Activated effector memory CD4-positive, alpha-beta T cell treated with anti-CD3 and anti-CD28 coated beads, Interleukin-2, amount 50 U/mL, for 16 hours (primary cell): ENCODE data around the gene ZNF516.
"Not testable (repeated sequence)": the region's sequence is repeated elsewhere in the genome, so short reads cannot be mapped to it uniquely, and the experiment has no call there.

ENCODE experiments used
- DNase-seq: peaks from one replicate; pipeline ENCODE4 v3.0.0-alpha.2; 2020

ZNF516 gene

GRCh38 chr18:76495006-76495370 is at the start of gene ZNF516:
Gene ZNF516 (minus strand): TSS chr18:76495242. CDS start chr18:76443054, 52,188 bp downstream.
- DNase-seq: no peak

- DNase-seq: no peak
Observed at GRCh38 chr18:76538846-76539245, 43.8 kb upstream of the ZNF516 start.

DNA sequence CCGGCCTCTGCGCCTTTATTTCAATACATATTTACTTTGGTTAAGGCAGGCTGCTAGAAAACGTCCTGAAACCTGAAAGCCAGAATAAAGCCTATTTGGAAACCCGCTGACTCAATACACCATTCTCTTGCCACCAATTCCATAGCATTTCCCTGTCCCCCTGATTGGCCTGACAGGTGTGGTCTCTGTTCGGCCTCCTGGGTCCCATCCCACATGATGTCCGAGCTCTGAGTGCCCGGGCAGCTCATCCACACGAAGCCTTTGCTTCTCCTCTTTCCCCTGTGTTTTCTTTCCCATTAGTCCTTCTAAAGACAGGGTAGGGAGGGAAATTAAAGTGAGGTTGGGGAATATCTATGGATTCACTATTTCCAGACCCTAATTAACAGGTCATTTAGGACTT is 42.6 kb upstream of the ZNF516 start:
- DNase-seq: no peak

DNA sequence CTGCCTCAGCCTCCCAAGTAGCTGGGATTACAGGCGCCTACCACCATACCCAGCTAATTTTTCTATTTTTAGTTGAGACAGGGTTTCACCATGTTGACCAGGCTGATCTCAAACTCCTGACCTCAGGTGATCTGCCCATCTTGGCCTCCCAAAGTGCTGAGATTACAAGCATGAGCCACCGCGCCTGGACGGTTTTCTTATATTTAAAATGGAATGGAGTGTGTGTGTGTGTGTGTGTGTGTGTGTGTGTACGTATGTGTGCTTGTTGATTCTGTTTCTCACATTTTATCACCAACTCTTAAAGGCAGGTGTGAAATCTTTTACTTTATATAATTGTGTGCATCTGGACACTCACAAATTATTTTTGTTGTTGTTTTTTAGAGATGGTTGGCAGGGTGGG is 41.6 kb upstream of the ZNF516 start:
- not testable (repeated sequence) for DNase-seq

GRCh38 chr18:76532875-76533274 is 37.8 kb upstream of the ZNF516 start:
- DNase-seq: no peak

DNA sequence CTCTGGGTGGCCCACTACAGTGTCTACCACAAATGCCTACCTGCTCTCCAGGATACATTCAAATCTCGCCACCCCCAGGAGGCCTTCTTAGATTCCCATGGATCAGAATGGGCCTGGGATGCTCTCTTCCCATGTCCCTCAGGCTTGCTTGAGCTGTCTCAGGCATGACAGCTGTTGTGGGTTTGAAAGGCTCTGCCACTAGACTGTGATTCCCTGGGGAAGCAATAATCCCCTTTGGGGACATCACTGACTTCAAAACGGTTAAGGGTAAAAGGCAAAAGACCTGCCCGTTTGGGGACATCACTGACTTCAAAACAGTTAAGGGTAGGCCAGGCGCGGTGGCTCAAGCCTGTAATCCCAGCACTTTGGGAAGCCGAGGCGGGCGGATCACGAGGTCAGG is 35.8 kb upstream of the ZNF516 start:
- DNase-seq: no peak

DNA sequence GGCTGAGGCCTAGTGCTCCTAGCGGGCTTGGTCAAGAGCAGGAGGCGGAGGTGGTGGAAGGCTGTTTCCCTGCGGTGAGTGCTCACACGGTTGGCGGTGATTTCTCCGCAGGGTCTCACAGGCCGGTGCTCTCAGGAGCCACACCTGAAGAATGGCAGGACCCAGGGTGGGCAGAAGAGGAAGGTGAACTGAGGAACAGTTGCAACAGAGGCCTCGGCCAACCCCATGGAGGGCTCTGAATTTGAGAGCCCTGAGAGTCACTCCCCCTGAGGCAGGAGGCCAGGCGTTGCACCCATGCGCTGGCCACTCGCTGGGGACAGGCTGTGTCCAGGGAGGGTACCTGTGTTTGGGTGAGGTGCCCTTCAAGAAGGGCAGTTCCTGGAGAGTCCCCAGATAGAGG is 35.3 kb upstream of the ZNF516 start:
- no peak for DNase-seq

- no peak for DNase-seq
Observed at GRCh38 chr18:76529433-76529811, 34.4 kb upstream of the ZNF516 start.

DNA sequence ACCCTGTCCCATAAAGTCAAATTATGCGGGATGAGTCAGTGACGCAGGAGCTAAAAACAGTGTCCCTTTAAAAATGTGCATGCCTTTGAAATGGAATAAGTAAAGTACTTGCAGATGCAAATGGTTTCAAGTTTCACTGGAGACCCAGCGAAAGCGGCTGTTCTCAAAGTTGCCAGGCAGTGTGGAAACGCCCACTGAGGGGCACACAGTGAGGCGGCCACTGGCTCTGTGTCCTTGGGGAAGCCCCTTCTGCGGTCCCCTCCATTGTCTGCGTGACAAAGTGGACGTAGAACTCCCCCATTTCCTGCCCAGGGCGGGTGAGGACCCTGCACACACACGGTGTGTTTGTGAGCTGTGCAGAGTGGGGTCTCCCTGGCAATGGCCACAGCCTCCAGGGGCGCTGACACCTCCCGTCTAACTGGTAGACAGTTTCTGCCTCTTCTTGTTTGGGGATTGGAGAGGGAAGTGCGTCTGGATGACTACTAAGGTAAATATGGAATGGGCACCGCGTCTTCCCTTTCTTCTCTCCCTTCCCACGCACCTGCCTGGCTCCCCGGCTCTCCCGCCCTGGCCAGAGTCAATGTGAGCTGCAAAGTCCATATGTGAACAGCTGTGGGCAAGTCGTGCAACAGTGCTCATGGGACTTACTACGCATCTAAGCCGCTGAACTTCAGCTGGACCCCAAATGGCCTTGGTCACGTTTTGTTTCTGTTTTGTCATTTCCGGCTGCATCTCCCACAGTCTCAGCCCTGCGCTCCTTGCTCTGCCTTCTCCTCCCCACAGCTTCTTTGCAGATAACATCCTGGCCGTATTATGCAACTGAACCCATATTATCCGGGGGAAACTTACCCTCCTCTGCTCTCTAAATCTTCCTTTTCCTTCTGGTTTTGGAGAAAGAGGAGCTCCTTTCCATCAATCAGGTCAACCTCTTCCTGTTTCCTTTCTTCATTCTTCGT is 33.7 kb upstream of the ZNF516 start:
- DNase-seq: no peak

DNA sequence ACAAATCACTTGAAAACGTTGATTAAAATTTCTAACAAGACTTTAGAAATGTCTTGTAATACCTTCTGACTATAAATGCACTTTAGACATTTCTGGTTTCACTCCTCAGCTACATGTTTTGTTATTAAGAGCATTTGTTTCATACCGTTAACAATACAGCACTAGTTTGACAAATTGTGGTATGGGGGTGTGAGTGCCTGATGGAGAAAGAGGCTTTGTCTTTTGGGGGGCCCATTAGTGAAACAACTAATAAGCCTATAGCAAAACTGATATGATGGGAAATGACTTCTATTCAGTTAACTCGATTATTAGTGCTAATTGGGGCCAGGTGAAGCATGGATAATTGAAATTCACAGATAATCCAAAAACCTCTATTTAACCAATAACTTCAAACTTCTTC is 30.9 kb upstream of the ZNF516 start:
- DNase-seq: no peak

- DNase-seq: no peak
Observed at GRCh38 chr18:76524900-76525698, 30.1 kb upstream of the ZNF516 start.

DNA sequence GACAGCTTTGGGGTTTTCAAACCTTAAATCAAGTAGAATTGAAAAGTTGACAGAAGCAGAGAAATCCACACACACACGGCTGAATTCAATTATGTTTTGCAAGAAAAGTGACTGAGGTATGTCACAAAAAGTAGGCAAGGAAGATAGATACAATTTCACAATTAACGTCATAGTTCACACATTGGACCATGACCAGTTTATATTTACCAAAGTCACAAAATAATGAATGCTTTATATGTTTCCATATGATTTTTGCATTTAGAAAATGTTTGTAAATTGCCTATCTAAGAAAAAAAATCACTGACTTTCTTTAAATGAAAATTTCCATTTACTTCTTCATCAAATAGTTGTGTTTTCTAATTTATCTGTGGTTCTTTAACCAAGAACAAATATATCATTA is 29.4 kb upstream of the ZNF516 start:
- no peak for DNase-seq

- DNase-seq: no peak
Observed at GRCh38 chr18:76522551-76522950, 27.5 kb upstream of the ZNF516 start.

DNA sequence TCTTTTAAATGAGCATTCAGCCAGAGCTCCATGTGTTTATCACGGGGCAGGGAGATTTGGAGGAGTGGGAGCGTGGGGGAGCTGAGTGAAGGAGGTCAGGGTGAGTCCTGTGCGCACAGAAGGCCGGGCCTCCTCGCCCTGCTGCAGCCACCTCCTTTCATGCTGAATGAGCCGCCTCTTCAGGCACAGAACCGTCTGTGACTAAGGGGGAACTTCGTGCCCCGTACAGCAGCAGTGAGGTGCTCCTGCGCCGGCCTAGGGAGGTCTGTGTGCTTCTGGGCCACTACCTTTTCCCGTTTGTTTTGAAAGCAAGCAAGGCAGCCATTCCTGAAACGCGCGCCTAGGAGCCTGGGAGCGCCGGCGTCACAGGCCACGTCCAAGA is 27.1 kb upstream of the ZNF516 start:
- DNase-seq: no peak

DNA sequence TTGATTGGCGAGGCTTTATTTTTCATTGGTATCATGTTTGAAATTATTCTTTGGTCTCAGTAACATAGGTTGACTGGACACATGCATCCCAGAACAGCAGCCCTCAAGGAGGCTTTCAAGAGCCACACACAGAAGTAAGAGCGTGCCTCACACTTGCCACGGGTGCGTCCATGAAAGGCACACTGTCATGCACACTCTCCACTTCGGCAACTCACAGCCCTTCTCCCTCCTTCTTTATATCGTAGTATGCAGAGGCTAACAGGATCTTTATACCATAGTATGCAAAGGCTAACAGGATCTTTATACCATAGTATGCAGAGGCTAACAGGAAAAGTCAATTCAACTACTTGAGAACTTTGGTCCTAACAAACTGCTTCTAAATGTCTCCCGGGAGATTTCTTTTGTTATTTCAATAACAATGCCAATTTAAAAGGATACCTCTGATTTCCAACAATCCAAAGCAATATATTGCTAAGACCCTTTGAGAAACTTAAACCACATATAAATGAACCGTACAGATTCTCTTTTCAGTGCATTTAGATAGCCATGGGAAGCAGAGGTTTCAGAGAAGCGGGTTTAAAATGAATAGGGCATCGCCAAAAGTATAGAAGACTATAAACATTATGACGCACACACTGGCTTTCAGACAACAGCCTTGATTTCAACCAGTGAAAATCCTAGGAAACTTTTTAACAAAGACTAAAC is 26.5 kb upstream of the ZNF516 start:
- DNase-seq: no peak

- no peak for DNase-seq
Observed at GRCh38 chr18:76518860-76519538, 24.0 kb upstream of the ZNF516 start.

DNA sequence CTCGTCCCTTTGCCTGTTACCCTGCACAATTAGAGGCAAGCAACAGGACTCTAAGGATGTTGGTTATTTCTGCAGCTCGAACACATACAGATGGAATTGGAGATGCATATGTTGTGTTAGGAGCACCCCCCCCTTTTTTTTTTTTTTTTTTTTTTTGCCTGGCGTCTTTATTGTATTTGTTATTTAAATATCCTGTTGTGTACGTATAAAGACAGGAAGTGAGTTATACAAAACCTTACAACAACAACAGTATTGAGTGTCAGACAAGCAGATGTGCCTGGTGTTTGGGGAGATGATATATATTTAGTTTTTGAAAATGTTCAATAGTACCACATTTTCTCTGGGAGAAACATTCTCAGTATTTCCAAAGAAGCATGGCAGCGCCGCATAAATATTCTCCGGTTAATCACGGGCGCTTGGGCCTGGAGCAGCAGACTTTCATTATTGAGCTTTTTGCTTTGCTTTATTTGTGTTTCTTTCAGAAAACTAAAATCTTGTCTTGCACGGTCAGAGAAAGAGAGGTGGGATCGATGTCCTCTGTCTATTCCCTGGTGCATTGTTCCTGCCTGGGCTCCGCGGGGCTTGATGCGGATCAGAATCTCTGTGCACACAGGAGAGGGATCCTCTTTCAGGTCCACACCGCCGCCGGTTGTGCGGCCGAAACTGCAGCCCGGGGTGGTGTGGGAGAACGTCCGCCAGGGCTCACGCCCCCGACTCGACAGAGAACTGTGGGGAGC is 23.2 kb upstream of the ZNF516 start:
- DNase-seq: no peak

- no peak for DNase-seq
Observed at GRCh38 chr18:76515576-76515975, 20.5 kb upstream of the ZNF516 start.

DNA sequence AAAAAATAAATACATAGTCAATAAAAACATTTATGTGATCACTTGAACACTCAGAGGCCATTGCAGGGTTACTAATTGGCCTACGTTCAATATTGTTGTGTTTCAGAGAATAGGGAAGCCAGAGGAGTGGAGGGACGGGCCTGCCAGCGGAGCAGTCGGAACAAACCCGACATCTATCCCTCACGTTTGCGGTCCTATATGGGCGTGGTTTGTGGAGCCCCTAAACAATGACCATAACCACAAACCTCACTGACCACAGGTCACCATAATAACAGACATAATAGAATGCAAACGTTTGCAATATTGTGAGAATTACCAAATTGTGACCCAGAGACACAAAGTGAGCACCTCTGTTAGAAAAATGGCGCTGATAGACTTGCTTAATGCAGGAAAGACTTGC is 19.5 kb upstream of the ZNF516 start:
- DNase-seq: no peak

- DNase-seq: no peak
Observed at GRCh38 chr18:76507830-76508385, 12.9 kb upstream of the ZNF516 start.

GRCh38 chr18:76506974-76507764 is 12.1 kb upstream of the ZNF516 start:
- DNase-seq: no peak
